K562 (cell line): ENCODE data around the gene ZNF584. TPM values are rescaled to one million over a fixed set of nuclear protein-coding genes. Genes with fewer than 3 reads are reported as not detected.
A peak's percentile ranks its signal among the peaks of the same experiment; 100 is the strongest.

Source experiments
- ARNT ChIP-seq, 2 experiments: fragments of 450-650 bp; IDR thresholded peaks; 2 replicates each; pipeline ENCODE4 v1.6.1; 2016; ENCODE audit warnings: mild to moderate bottlenecking in 1 of 2
- CEBPB ChIP-seq: fragments of 450-650 bp; IDR thresholded peaks from 2 replicates; pipeline ENCODE4 v1.6.1; 2016; ENCODE audit warnings: missing genetic modification characterization, missing compliant biosample characterization
- ESRRB ChIP-seq: fragments of 250-450 bp; sonication (Bioruptor Pico); IDR thresholded peaks from 2 replicates; pipeline ENCODE4 v1.5.0; 2020; ENCODE audit warnings: mild to moderate bottlenecking, moderate library complexity, borderline replicate concordance
- FOSL1 ChIP-seq: fragments of 200-800 bp; sonication (Bioruptor generic); conservative IDR thresholded peaks from 2 replicates; pipeline ENCODE4 v1.6.1; 2016; ENCODE audit warnings: missing genetic modification characterization, missing compliant biosample characterization
- HDAC1 ChIP-seq, 2 experiments: fragments of 450-650 bp; IDR thresholded peaks; 2 replicates each; pipeline ENCODE4 v1.6.1; 2016 to 2017; ENCODE audit warnings: inconsistent platforms in 1 of 2, mild to moderate bottlenecking in 1 of 2, moderate library complexity in 1 of 2
- HDGF ChIP-seq: fragments of 450-650 bp; IDR thresholded peaks from 2 replicates; pipeline ENCODE4 v1.6.1; 2016
- HNRNPLL ChIP-seq: fragments of 200-400 bp; formaldehyde crosslinking; IDR thresholded peaks from 2 replicates; pipeline ENCODE4 v1.6.1; 2017; ENCODE audit warnings: low read length, low read depth, mild to moderate bottlenecking; ENCODE audit not compliant: poor library complexity, severe bottlenecking
- IRF9 ChIP-seq: fragments of 450-650 bp; IDR thresholded peaks from 2 replicates; pipeline ENCODE4 v1.6.1; 2016; ENCODE audit warnings: missing biosample characterization, missing genetic modification characterization
- PCBP1 ChIP-seq: fragments of 200-400 bp; formaldehyde crosslinking; IDR thresholded peaks from 2 replicates; pipeline ENCODE4 v1.6.1; 2018; ENCODE audit warnings: mild to moderate bottlenecking, low read depth, low read length; ENCODE audit not compliant: poor library complexity, severe bottlenecking
- PHF21A ChIP-seq: fragments of 450-650 bp; IDR thresholded peaks from 2 replicates; pipeline ENCODE4 v1.6.1; 2017; ENCODE audit warnings: low read depth, borderline replicate concordance
- POLR2AphosphoS5 ChIP-seq: IDR thresholded peaks from 2 replicates; pipeline ENCODE4 v1.6.1; 2011; ENCODE audit warnings: mild to moderate bottlenecking, low read depth, low read length, moderate library complexity; ENCODE audit not compliant: control insufficient read depth, insufficient read depth
- RBM34 ChIP-seq: fragments of 200-400 bp; formaldehyde crosslinking; IDR thresholded peaks from 2 replicates; pipeline ENCODE4 v1.6.1; 2018; ENCODE audit warnings: low read length, borderline replicate concordance; ENCODE audit not compliant: insufficient read depth
- SIX5 ChIP-seq, 2 experiments: IDR thresholded peaks; 2 replicates each; pipeline ENCODE4 v1.6.1; 2011; ENCODE audit warnings: low read length in 2 of 2, borderline replicate concordance in 1 of 2, low read depth in 1 of 2, mild to moderate bottlenecking in 1 of 2, moderate library complexity in 1 of 2; ENCODE audit not compliant: insufficient read depth in 1 of 2
- SMARCA4 ChIP-seq: fragments of 450-650 bp; IDR thresholded peaks from 2 replicates; pipeline ENCODE4 v1.6.1; 2016
- ZC3H11A ChIP-seq: IDR thresholded peaks from 2 replicates; pipeline ENCODE4 v1.6.1; 2012; ENCODE audit warnings: low read depth, low read length, improper control_type of control experiment
- ZNF12 ChIP-seq: sonication (generic); formaldehyde crosslinking; IDR thresholded peaks from 2 replicates; pipeline ENCODE4 v1.4.0; 2020; ENCODE audit warnings: mild to moderate bottlenecking, missing genetic modification reagents
- ZNF124 ChIP-seq: sonication (generic); formaldehyde crosslinking; IDR thresholded peaks from 2 replicates; pipeline ENCODE4 v1.8.1; 2022; ENCODE audit warnings: missing genetic modification reagents
- ZNF133 ChIP-seq: fragments of 250-450 bp; sonication (Bioruptor Pico); IDR thresholded peaks from 2 replicates; pipeline ENCODE4 v1.4.0; 2020; ENCODE audit warnings: mild to moderate bottlenecking
- ZNF197 ChIP-seq: fragments of 200-800 bp; sonication (Bioruptor generic); IDR thresholded peaks from 2 replicates; pipeline ENCODE4 v1.6.1; 2016; ENCODE audit warnings: low read depth, missing genetic modification characterization, missing compliant biosample characterization
- ZNF239 ChIP-seq: fragments of 250-450 bp; sonication (Bioruptor Pico); IDR thresholded peaks from 2 replicates; pipeline ENCODE4 v1.4.0; 2020; ENCODE audit warnings: mild to moderate bottlenecking
- ZNF609 ChIP-seq: sonication (generic); formaldehyde crosslinking; IDR thresholded peaks from 2 replicates; pipeline ENCODE4 v1.8.1; 2023; ENCODE audit warnings: missing genetic modification reagents, mild to moderate bottlenecking, borderline replicate concordance
- polyA plus RNA-seq, 8 experiments: library from polyadenylated mRNA; depleted of rRNA in 4 of 8; stranded (reverse) in 5 of 8; unstranded in 3 of 8; fragments of >200 nt; fragmentation: Nextera tagmentation in 2 of 8; fragmentation: Illumina TruSeq in 1 of 8; extraction: Ambion mirVana in 2 of 8; extraction: Trizol in 1 of 8; gene quantifications; 2 replicates each; pipeline versions ENCODE4 v1.2.1 to v1.2.3, GENCODE V29; 2011 to 2014; ENCODE audit warnings: inconsistent platforms in 1 of 8, missing spikeins in 1 of 8
- total RNA-seq, 7 experiments: library from RNA; depleted of rRNA in 6 of 7; stranded (reverse); fragments of >200 nt in 6 of 7; fragmentation: Illumina TruSeq in 2 of 7; extraction: Trizol in 2 of 7; gene quantifications; 2 replicates each; pipeline versions ENCODE4 v1.2.1 to v1.2.3, GENCODE V29; 2011 to 2021; ENCODE audit warnings: low replicate concordance in 1 of 7

The ZNF584 gene
- total and polyA plus RNA-seq, 9 of the 15 experiments (the other 6 are each of a cell fraction or from before 2014, with no cell fraction given) = 5.8 to 43.4 (median 24.6) TPM

GRCh38 chr19:58380662-58381459 lies 27.6 kb upstream of the ZNF584 start, which contains the start of gene ZNF837 (continued):
- TF ChIP-seq ZNF609 (0 out of 2 replicates have a peak, but pooled peaks have one; percentile 47), SIX5 (IDR thresholded peaks at IDR 0.05; ENCODE audit: borderline replicate concordance in 1 of 2, insufficient read depth in 1 of 2, low read depth in 1 of 2, low read length in 2 of 2) (peak; percentile 77 to 85), PHF21A (no peak; the same call in 1 of the 2 replicates), ZNF133 (CRISPR knock-in tag) (no peak), HDGF (no peak), ESRRB (CRISPR knock-in tag) (no peak; the same call in 1 of the 2 replicates), RBM34 (0 out of 2 replicates have a peak, but pooled peaks have one; percentile 91), FOSL1 (tag) (peak; percentile 72), ZC3H11A (peak; percentile 96), PCBP1 (peak; percentile 90), HNRNPLL (peak; percentile 99), ZNF12 (CRISPR knock-in tag) (no peak), POLR2AphosphoS5 (peak; percentile 64), HDAC1 (IDR thresholded peaks at IDR 0.05) (peak in 1 of 2 experiments; percentile 92; a peak in 2 of 4 replicates), ZNF239 (no peak; the same call in 1 of the 2 replicates), ZNF124 (CRISPR knock-in tag) (no peak), ARNT (IDR thresholded peaks at IDR 0.05) (no peak), IRF9 (tag) (no peak), SMARCA4 (no peak), CEBPB (tag) (no peak), ZNF197 (CRISPR knock-in tag) (no peak)
